A673 (cell line): ENCODE data around the gene RAB11B. TPM values are rescaled to one million over a fixed set of nuclear protein-coding genes. Genes with fewer than 3 reads are reported as not detected.

Experiments
- BruUV-seq: library from RNA; stranded (reverse); fragments of 400-500 nt; replicated peaks from 2 replicates; lab custom pipeline; 2021; lab: Mats Ljungman, UMichigan
- CTCF ChIA-PET: fragments of 300-600 bp; sonication (Branson Sonifier 250); formaldehyde crosslinking; loops from one replicate; lab custom pipeline; 2022; ENCODE audit warnings: antibody characterized with exemption; lab: Charles Lee
- POLR2A ChIA-PET: fragments of 300-600 bp; sonication (Branson Sonifier 250); formaldehyde crosslinking; loops from one replicate; lab custom pipeline; 2022; ENCODE audit warnings: antibody characterized with exemption; ENCODE audit not compliant: low non-redundant PET; lab: Charles Lee
- DNase-seq: peaks from one replicate; pipeline ENCODE4 v3.0.0-alpha.2; 2015; ENCODE audit warnings: low spot score
- H3K27ac ChIP-seq: fragments of 200-600 bp; sonication (generic); 2 replicates; pipeline ENCODE4 v1.5.1; 2016; ENCODE audit warnings: mixed run types, low read depth, mild to moderate bottlenecking, mixed read lengths, antibody characterized with exemption, low read length; ENCODE audit not compliant: poor library complexity, severe bottlenecking
- H3K27me3 ChIP-seq: fragments of 200-600 bp; sonication (generic); replicated peaks from 2 replicates; pipeline ENCODE4 v1.6.1; 2017; ENCODE audit warnings: mixed run types, low read depth, mild to moderate bottlenecking, mixed read lengths, antibody characterized with exemption, low read length; ENCODE audit not compliant: insufficient read depth, poor library complexity
- H3K36me3 ChIP-seq: fragments of 200-600 bp; sonication (generic); 2 replicates; pipeline ENCODE4 v1.6.1; 2016; ENCODE audit warnings: mixed run types, mild to moderate bottlenecking, mixed read lengths, antibody characterized with exemption, low read length; ENCODE audit not compliant: insufficient read depth, poor library complexity, severe bottlenecking
- H3K4me1 ChIP-seq: fragments of 200-600 bp; sonication (generic); 2 replicates; pipeline ENCODE4 v1.6.1; 2017; ENCODE audit warnings: mixed run types, mild to moderate bottlenecking, mixed read lengths, antibody characterized with exemption, low read length; ENCODE audit not compliant: insufficient read depth, poor library complexity, severe bottlenecking
- H3K4me3 ChIP-seq: fragments of 200-600 bp; sonication (generic); 2 replicates; pipeline ENCODE4 v1.5.1; 2016; ENCODE audit warnings: low read depth, mixed run types, mild to moderate bottlenecking, mixed read lengths, low read length; ENCODE audit not compliant: poor library complexity, severe bottlenecking
- H3K9me3 ChIP-seq: fragments of 200-600 bp; sonication (generic); 2 replicates; pipeline ENCODE4 v1.6.1; 2016; ENCODE audit warnings: mixed run types, low read depth, mild to moderate bottlenecking, mixed read lengths, antibody characterized with exemption, low read length; ENCODE audit not compliant: poor library complexity, severe bottlenecking
- CTCF ChIP-seq: fragments of 300-800, 200-600 bp; sonication (generic); conservative IDR thresholded peaks from 2 replicates; pipeline ENCODE4 v1.5.1; 2017; ENCODE audit warnings: low read depth, mild to moderate bottlenecking, antibody characterized with exemption, low read length, moderate library complexity, mixed read lengths
- EZH2 ChIP-seq: fragments of 200-600 bp; sonication (generic); IDR thresholded peaks from 2 replicates; pipeline ENCODE4 v1.6.1; 2017; ENCODE audit warnings: borderline replicate concordance, low read depth, mild to moderate bottlenecking, mixed read lengths, antibody characterized with exemption, low read length; ENCODE audit not compliant: poor library complexity, severe bottlenecking
- intact Hi-C: fragments of 100-400 bp; cut with micrococcal nuclease; formaldehyde crosslinking; loops from one replicate; pipeline ENCODE4 v1.10.0; 2022; ENCODE audit not compliant: unreplicated experiment
- total RNA-seq: library from RNA; stranded (reverse); gene quantifications from 2 replicates; pipeline ENCODE4 v1.2.3, GENCODE V29; 2021

Gene RAB11B
- total RNA-seq, 1 experiment from 2014 or later: 91.4 TPM

GRCh38 chr19:8451377-8451776 is 61.2 kb downstream of the RAB11B start:
- Histone ChIP-seq H3K4me1 (peaks cover 31% of the 10 kb centered on the region), H3K27ac (no peak overlapping the region), H3K27me3 (no peaks in the 10 kb centered on the region), H3K36me3 (peaks cover 50% of the 10 kb centered on the region), H3K9me3 (no peaks in the 10 kb centered on the region), H3K4me3 (no peak overlapping the region)
- intact Hi-C loops: no loop called here
- ChIA-PET POLR2A (no interaction called here), CTCF (no interaction called here)
- DNase-seq: no peak
- TF ChIP-seq CTCF (no peak), EZH2 (no peak)
- no TSS peak for BruUV-seq

- no peak overlapping the region for H3K27ac ChIP-seq
- H3K36me3 ChIP-seq: peaks cover 50% of the 10 kb centered on the region
- H3K4me1 ChIP-seq: peaks cover 26% of the 10 kb centered on the region
- ChIA-PET POLR2A (no interaction called here), CTCF (no interaction called here)
- TF ChIP-seq EZH2 (no peak), CTCF (no peak)
- H3K27me3 ChIP-seq: no peaks in the 10 kb centered on the region
- no peak for DNase-seq
- no TSS peak for BruUV-seq
- H3K9me3 ChIP-seq: no peaks in the 10 kb centered on the region
- intact Hi-C loops: no loop called here
- no peak overlapping the region for H3K4me3 ChIP-seq
These were observed 61.7 kb downstream of the RAB11B start for GRCh38 chr19:8451885-8452284.

- Histone ChIP-seq H3K9me3 (no peaks in the 10 kb centered on the region), H3K4me1 (peaks cover 25% of the 10 kb centered on the region), H3K4me3 (no peak overlapping the region), H3K27ac (no peak overlapping the region), H3K36me3 (peaks cover 50% of the 10 kb centered on the region), H3K27me3 (no peaks in the 10 kb centered on the region)
- CTCF ChIA-PET: no interaction called here
- BruUV-seq: no TSS peak
- intact Hi-C loops: no loop called here
- no peak for DNase-seq
- TF ChIP-seq EZH2 (no peak), CTCF (no peak)
- POLR2A ChIA-PET: interaction anchor here (0.7 kb wide), 1 partner anchor 53 kb away, joined by 4 read pairs; no protein-coding TSS in a partner anchor
These were observed 62.4 kb downstream of the RAB11B start for GRCh38 chr19:8452446-8453123.
